GM10266 (cell line): ENCODE measurements around the gene DYNC2LI1.

Source experiments
- DNase-seq: peaks from one replicate; pipeline ENCODE4 v3.0.0; 2012; ENCODE audit errors: extremely low spot score
- CTCF ChIP-seq: IDR thresholded peaks from 2 replicates; pipeline ENCODE4 v1.5.1; 2012; ENCODE audit warnings: mild to moderate bottlenecking, low read depth; ENCODE audit not compliant: control insufficient read depth, insufficient read depth; ENCODE audit errors: missing control alignments

DYNC2LI1 gene

GRCh38 chr2:43749583-43749982, 24.3 kb upstream of the DYNC2LI1 start:
- DNase-seq = no peak
- TF ChIP-seq CTCF = no peak

GRCh38 chr2:43751476-43751990, 22.3 kb upstream of the DYNC2LI1 start:
- no peak for DNase-seq
- TF ChIP-seq CTCF = no peak

GRCh38 chr2:43752302-43752701, 21.5 kb upstream of the DYNC2LI1 start:
- TF ChIP-seq CTCF = no peak
- no peak for DNase-seq

- DNase-seq = no peak
- no peak for TF ChIP-seq CTCF
Measured at GRCh38 chr2:43754180-43754579, 19.7 kb upstream of the DYNC2LI1 start.

GRCh38 chr2:43758739-43759138, 15.1 kb upstream of the DYNC2LI1 start:
- no peak for DNase-seq
- no peak for TF ChIP-seq CTCF

- no peak for TF ChIP-seq CTCF
- no peak for DNase-seq
Measured at GRCh38 chr2:43759195-43759594, 14.6 kb upstream of the DYNC2LI1 start.

- DNase-seq = no peak
- TF ChIP-seq CTCF = no peak
Measured at GRCh38 chr2:43762286-43762685, 11.6 kb upstream of the DYNC2LI1 start.

- TF ChIP-seq CTCF = no peak
- no peak for DNase-seq
Measured at GRCh38 chr2:43763091-43763490, 10.7 kb upstream of the DYNC2LI1 start.
